ENCODE results near the gene NT5DC3. TPM values are rescaled to one million over a fixed set of nuclear protein-coding genes. Genes with fewer than 3 reads are reported as not detected.

The NT5DC3 gene
- total RNA-seq, 3 donors from 2014 or later (not counting 1 experiment from before 2014, with no cell fraction given), result 1.1 to 2.1 (median 1.4) TPM

- 90% methylated on average over 3 of the region's 3 CpGs for WGBS (ENCODE audit: insufficient coverage)
- Histone ChIP-seq H3K27me3 (ENCODE audit: control insufficient read depth, insufficient read depth, low read length) (no peaks in the 10 kb centered on the region), H3K9me3 (ENCODE audit: control insufficient read depth, insufficient read depth, low read length) (no peaks in the 10 kb centered on the region), H3K36me3 (ENCODE audit: control insufficient read depth, insufficient read depth, low read length) (no peaks in the 10 kb centered on the region), H3K27ac (ENCODE audit: low read length) (no peak overlapping the region), H3K4me3 (ENCODE audit: low read length) (no peak overlapping the region), H3K4me1 (ENCODE audit: control insufficient read depth, insufficient read depth, low read length) (no peaks in the 10 kb centered on the region)
- Mint-ChIP-seq H3K4me3 (no peak overlapping the region), H3K9me3 (no peaks in the 10 kb centered on the region), H3K27me3 (ENCODE audit: low read depth in 2 of 2) (no peaks in the 10 kb centered on the region), H3K4me1 (no peaks in the 10 kb centered on the region), H3K27ac (no peak overlapping the region), H3K36me3 (no peaks in the 10 kb centered on the region)
- ATAC-seq, result no peak
- DNase-seq, result no peak
- intact Hi-C loops (cut with micrococcal nuclease), result no loop called here
- TF ChIP-seq, protein P1, sequence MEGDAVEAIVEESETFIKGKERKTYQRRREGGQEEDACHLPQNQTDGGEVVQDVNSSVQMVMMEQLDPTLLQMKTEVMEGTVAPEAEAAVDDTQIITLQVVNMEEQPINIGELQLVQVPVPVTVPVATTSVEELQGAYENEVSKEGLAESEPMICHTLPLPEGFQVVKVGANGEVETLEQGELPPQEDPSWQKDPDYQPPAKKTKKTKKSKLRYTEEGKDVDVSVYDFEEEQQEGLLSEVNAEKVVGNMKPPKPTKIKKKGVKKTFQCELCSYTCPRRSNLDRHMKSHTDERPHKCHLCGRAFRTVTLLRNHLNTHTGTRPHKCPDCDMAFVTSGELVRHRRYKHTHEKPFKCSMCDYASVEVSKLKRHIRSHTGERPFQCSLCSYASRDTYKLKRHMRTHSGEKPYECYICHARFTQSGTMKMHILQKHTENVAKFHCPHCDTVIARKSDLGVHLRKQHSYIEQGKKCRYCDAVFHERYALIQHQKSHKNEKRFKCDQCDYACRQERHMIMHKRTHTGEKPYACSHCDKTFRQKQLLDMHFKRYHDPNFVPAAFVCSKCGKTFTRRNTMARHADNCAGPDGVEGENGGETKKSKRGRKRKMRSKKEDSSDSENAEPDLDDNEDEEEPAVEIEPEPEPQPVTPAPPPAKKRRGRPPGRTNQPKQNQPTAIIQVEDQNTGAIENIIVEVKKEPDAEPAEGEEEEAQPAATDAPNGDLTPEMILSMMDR (IDR thresholded peaks at IDR 0.05), result no peak
Measured at GRCh38 chr12:103848143-103848542, 7.1 kb upstream of the NT5DC3 start.

GRCh38 chr12:103846415-103846814 is 5.4 kb upstream of the NT5DC3 start:
- Histone ChIP-seq H3K4me3 (ENCODE audit: low read length) (no peak overlapping the region), H3K27ac (ENCODE audit: low read length) (no peak overlapping the region), H3K9me3 (ENCODE audit: control insufficient read depth, insufficient read depth, low read length) (no peaks in the 10 kb centered on the region), H3K36me3 (ENCODE audit: control insufficient read depth, insufficient read depth, low read length) (no peaks in the 10 kb centered on the region), H3K4me1 (ENCODE audit: control insufficient read depth, insufficient read depth, low read length) (peaks cover 8% of the 10 kb centered on the region), H3K27me3 (ENCODE audit: control insufficient read depth, insufficient read depth, low read length) (no peaks in the 10 kb centered on the region)
- H3K4me1 Mint-ChIP-seq, result peaks cover 7 to 8% of the 10 kb centered on the region in 2 donors
- ATAC-seq (no peak), DNase-seq (no peak)
- intact Hi-C loops (cut with micrococcal nuclease), result no loop called here
- H3K36me3 Mint-ChIP-seq, result no peaks in the 10 kb centered on the region
- no peak overlapping the region for H3K4me3 Mint-ChIP-seq
- no peaks in the 10 kb centered on the region for H3K9me3 Mint-ChIP-seq
- no peak overlapping the region for H3K27ac Mint-ChIP-seq
- 88% methylated on average over 4 of the region's 4 CpGs for WGBS (ENCODE audit: insufficient coverage)
- TF ChIP-seq, protein P1 (IDR thresholded peaks at IDR 0.05), result no peak
- H3K27me3 Mint-ChIP-seq (ENCODE audit: low read depth in 2 of 2), result no peaks in the 10 kb centered on the region

- ATAC-seq, result no peak
Measured at GRCh38 chr12:103844305-103844704, 3.3 kb upstream of the NT5DC3 start.

More at GRCh38 chr12:103844305-103844704, 3.3 kb upstream of the NT5DC3 start:
- H3K4me3 ChIP-seq (ENCODE audit: low read length), result no peak overlapping the region
- Mint-ChIP-seq H3K4me1 (peaks cover 15 to 18% of the 10 kb centered on the region in 2 donors), H3K4me3 (no peak overlapping the region), H3K27me3 (ENCODE audit: low read depth in 2 of 2) (peaks cover 0 to 4% of the 10 kb centered on the region in 2 donors), H3K36me3 (no peaks in the 10 kb centered on the region), H3K27ac (no peak overlapping the region), H3K9me3 (no peaks in the 10 kb centered on the region)
- intact Hi-C loops (cut with micrococcal nuclease), result loop anchor here (5.0 kb wide), 1 partner anchor 113 kb away; a partner anchor contains a TSS
- TF ChIP-seq, protein P1 (IDR thresholded peaks at IDR 0.05), result no peak
- DNase-seq, result no peak
- no peaks in the 10 kb centered on the region for H3K27me3 ChIP-seq (ENCODE audit: control insufficient read depth, insufficient read depth, low read length)
- no peaks in the 10 kb centered on the region for H3K36me3 ChIP-seq (ENCODE audit: control insufficient read depth, insufficient read depth, low read length)
- H3K9me3 ChIP-seq (ENCODE audit: control insufficient read depth, insufficient read depth, low read length), result no peaks in the 10 kb centered on the region
- WGBS (ENCODE audit: insufficient coverage), result 100% methylated on average over 2 of the region's 3 CpGs
- no peak overlapping the region for H3K27ac ChIP-seq (ENCODE audit: low read length)
- H3K4me1 ChIP-seq (ENCODE audit: control insufficient read depth, insufficient read depth, low read length), result peaks cover 19% of the 10 kb centered on the region
